ENCODE measurements around the gene ZSCAN12. TPM values are rescaled to one million over a fixed set of nuclear protein-coding genes. Genes with fewer than 3 reads are reported as not detected.

Gene ZSCAN12
- total and polyA plus RNA-seq, 10 donors: 1.8 to 10.3 (median 7.9) TPM

DNA sequence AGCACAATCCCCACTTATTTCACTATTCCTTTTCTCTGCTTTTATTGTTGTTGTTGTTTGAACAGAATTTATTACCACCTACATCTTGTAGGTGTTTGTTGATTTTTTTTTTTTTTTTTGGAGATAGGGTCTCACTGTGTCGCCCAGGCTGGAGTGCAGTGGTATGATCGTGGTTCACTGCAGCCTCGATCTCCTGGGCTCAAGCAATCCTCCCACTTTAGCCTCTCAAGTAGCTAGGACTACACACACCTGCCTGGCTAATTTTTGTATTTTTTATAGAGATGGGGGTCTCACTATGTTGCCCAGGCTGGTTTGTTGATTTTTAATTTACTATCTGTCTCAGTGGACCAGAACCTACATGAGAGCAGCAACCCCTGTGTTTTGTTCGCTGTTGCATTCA lies 3.6 kb downstream of the ZSCAN12 start:
- no peaks in the 10 kb centered on the region for H3K9me3 ChIP-seq
- 89 to 99% (median 96%) methylated on average over 4 of the region's 4 CpGs for WGBS, 5 donors
- peaks cover 5 to 72% (median 32%) of the 10 kb centered on the region in 6 donors for H3K36me3 ChIP-seq
- H3K27me3 ChIP-seq (replicated peaks in 1 of 7): no peaks in the 10 kb centered on the region
- no peak overlapping the region for H3K27ac ChIP-seq
- intact Hi-C loops (cut with DNase I; ENCODE audit: low total_unique reads): no loop called here
- DNase-seq: no peak
- peaks cover 13 to 58% (median 44%) of the 10 kb centered on the region in 6 donors for H3K4me1 ChIP-seq
- TF ChIP-seq POLR2AphosphoS5 (IDR thresholded peaks at IDR 0.05): no peak
- no peak for TF ChIP-seq POLR2A (IDR thresholded peaks at IDR 0.05)
- TF ChIP-seq, protein P1, sequence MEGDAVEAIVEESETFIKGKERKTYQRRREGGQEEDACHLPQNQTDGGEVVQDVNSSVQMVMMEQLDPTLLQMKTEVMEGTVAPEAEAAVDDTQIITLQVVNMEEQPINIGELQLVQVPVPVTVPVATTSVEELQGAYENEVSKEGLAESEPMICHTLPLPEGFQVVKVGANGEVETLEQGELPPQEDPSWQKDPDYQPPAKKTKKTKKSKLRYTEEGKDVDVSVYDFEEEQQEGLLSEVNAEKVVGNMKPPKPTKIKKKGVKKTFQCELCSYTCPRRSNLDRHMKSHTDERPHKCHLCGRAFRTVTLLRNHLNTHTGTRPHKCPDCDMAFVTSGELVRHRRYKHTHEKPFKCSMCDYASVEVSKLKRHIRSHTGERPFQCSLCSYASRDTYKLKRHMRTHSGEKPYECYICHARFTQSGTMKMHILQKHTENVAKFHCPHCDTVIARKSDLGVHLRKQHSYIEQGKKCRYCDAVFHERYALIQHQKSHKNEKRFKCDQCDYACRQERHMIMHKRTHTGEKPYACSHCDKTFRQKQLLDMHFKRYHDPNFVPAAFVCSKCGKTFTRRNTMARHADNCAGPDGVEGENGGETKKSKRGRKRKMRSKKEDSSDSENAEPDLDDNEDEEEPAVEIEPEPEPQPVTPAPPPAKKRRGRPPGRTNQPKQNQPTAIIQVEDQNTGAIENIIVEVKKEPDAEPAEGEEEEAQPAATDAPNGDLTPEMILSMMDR (IDR thresholded peaks at IDR 0.05 in 8 of 11, conservative IDR thresholded peaks at IDR 0.05 in 3 of 11): no peak
- H3K4me3 ChIP-seq: no peak overlapping the region

DNA sequence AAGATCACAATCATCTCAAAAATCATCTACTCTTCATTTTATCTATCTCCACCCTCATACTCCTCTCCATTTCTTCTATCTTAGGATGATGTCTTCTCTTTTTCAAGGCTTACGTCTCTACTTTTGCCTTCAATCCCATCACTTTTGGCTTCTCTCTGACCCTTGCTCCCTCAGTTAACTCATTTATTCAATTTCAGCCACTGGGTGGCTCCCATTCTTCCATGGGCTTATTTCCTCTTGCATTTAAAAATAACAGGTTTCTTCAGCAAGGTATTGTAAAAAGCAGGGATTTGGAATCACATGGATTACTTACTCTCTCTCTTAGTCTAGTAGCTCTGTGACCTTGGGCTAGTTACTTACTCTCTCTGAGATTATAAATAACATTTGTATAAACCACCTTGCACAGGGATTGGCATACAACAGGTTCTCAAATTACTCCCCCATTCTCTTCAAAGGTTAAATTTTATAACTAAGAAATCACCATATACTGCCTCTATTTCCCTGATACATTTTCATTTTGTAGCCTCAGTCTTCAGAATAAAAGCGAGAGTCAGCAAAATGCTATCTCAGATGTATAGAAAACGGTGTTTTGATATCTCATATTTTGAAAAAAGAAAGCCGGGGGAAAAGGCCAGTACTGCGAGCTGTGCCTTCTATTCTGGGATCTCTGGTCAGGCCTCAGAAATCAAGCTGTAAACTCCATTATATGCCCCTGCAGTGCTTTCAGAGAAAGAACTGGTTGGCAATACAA lies 5.5 kb downstream of the ZSCAN12 start:
- H3K9me3 ChIP-seq: no peaks in the 10 kb centered on the region
- intact Hi-C loops (cut with DNase I; ENCODE audit: low total_unique reads): no loop called here
- no peaks in the 10 kb centered on the region for H3K27me3 ChIP-seq (replicated peaks in 1 of 7)
- H3K27ac ChIP-seq: no peak overlapping the region
- H3K4me1 ChIP-seq: peaks cover 13 to 55% (median 41%) of the 10 kb centered on the region in 6 donors
- no peak for DNase-seq
- peaks cover 5 to 91% (median 50%) of the 10 kb centered on the region in 6 donors for H3K36me3 ChIP-seq
- no peak overlapping the region for H3K4me3 ChIP-seq
- TF ChIP-seq POLR2A (IDR thresholded peaks at IDR 0.05): no peak
- no peak for TF ChIP-seq POLR2AphosphoS5 (IDR thresholded peaks at IDR 0.05)
- TF ChIP-seq, protein P1 (IDR thresholded peaks at IDR 0.05 in 8 of 11, conservative IDR thresholded peaks at IDR 0.05 in 3 of 11): no peak
- WGBS, 5 donors: 72 to 95% (median 93%) methylated on average over 5 of the region's 5 CpGs

DNA sequence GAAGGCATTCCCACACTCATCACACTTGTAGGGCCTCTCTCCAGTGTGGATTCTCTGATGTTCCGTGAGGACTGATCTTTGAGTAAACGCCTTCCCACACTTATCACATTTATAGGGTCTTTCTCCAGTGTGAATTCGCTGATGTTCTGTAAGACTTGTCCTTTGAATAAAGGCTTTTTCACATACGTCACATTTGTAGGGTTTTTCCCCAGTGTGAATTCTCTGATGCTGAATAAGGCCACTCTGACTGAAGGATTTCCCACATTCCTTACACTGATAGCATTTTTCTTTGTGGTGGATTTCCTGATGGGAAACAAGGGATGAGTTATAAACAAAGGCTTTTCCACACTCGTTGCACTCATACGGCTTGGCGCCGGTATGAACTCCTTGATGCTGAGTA lies 8.9 kb downstream of the ZSCAN12 start:
- no peaks in the 10 kb centered on the region for H3K27me3 ChIP-seq (replicated peaks in 1 of 7)
- H3K4me3 ChIP-seq: no peak overlapping the region
- TF ChIP-seq, protein P1 (IDR thresholded peaks at IDR 0.05 in 8 of 11, conservative IDR thresholded peaks at IDR 0.05 in 3 of 11): no peak
- no peak for TF ChIP-seq POLR2A (IDR thresholded peaks at IDR 0.05)
- no peak for TF ChIP-seq POLR2AphosphoS5 (IDR thresholded peaks at IDR 0.05)
- peaks cover 0 to 22% (median 10%) of the 10 kb centered on the region in 6 donors for H3K4me1 ChIP-seq
- no peak for DNase-seq
- H3K36me3 ChIP-seq: peaks cover 5 to 99% (median 55%) of the 10 kb centered on the region in 6 donors
- intact Hi-C loops (cut with DNase I; ENCODE audit: low total_unique reads): no loop called here
- no peaks in the 10 kb centered on the region for H3K9me3 ChIP-seq
- WGBS, 5 donors: 93 to 96% (median 95%) methylated on average over 8 of the region's 8 CpGs
- no peak overlapping the region for H3K27ac ChIP-seq

DNA sequence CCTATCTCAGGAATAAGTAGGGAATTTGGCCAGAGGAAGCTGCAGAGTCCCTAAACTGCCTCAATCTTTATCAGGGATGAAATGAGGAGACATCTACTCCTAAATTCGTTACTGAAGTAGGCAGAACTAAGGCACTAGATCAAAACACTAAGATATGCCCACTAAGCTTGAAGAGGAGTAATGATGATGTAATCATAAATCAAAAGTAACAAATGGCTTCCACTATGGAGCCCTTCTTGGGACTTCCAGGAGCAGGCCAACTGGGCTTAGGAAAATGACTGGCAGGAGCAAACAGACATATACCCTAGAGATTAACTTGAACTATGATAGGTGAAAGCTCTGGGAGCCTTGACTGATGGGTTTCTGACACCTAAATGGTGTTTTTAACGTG lies 15.4 kb downstream of the ZSCAN12 start:
- peaks cover 0 to 78% (median 33%) of the 10 kb centered on the region in 6 donors for H3K36me3 ChIP-seq
- H3K4me3 ChIP-seq: no peak overlapping the region
- TF ChIP-seq POLR2AphosphoS5 (IDR thresholded peaks at IDR 0.05) (no peak), POLR2A (IDR thresholded peaks at IDR 0.05) (no peak)
- TF ChIP-seq, protein P1 (IDR thresholded peaks at IDR 0.05 in 8 of 11, conservative IDR thresholded peaks at IDR 0.05 in 3 of 11): no peak
- peak overlapping the region in 4 of 8 donors; percentile 76 to 85 (median 82) for H3K27ac ChIP-seq
- peaks cover 0 to 19% (median 11%) of the 10 kb centered on the region in 6 donors for H3K4me1 ChIP-seq
- 72 to 90% (median 84%) methylated on average over 2 of the region's 2 CpGs for WGBS, 5 donors
- peaks cover 0 to 9% (median 3%) of the 10 kb centered on the region in 8 donors for H3K9me3 ChIP-seq
- intact Hi-C loops (cut with DNase I; ENCODE audit: low total_unique reads): no loop called here
- H3K27me3 ChIP-seq (replicated peaks in 1 of 7): no peaks in the 10 kb centered on the region
- no peak for DNase-seq

All from spleen (tissue), 11 donors.